GM06990 (cell line): ENCODE data around the gene ANO10.
"Not testable (repeated sequence)": the region's sequence is repeated elsewhere in the genome, so short reads cannot be mapped to it uniquely, and the experiment has no call there.

ENCODE experiments used
- DNase-seq: peaks from one replicate; pipeline ENCODE4 v3.0.0-alpha.2; 2011; ENCODE audit not compliant: insufficient read length; ENCODE audit errors: extremely low read depth
- H3K27me3 ChIP-seq: replicated peaks from 2 replicates; pipeline ENCODE4 v1.6.0; 2011; ENCODE audit warnings: low read length; ENCODE audit not compliant: control insufficient read depth, insufficient read depth
- H3K36me3 ChIP-seq: 2 replicates; pipeline ENCODE4 v1.5.1; 2011; ENCODE audit warnings: low read length; ENCODE audit not compliant: control insufficient read depth, insufficient read depth
- H3K4me3 ChIP-seq: replicated peaks from 2 replicates; pipeline ENCODE4 v1.5.1; 2011; ENCODE audit warnings: low read depth, mild to moderate bottlenecking, control low read depth, low read length
- CTCF ChIP-seq: IDR thresholded peaks from 2 replicates; pipeline ENCODE4 v1.5.1; 2011; ENCODE audit warnings: low read length, control low read depth, mild to moderate bottlenecking, inconsistent platforms; ENCODE audit not compliant: insufficient read depth, poor library complexity, severe bottlenecking

ANO10 gene

GRCh38 chr3:43364926-43365325 is 256.9 kb downstream of the ANO10 start:
- Histone ChIP-seq H3K27me3 (no peaks in the 10 kb centered on the region), H3K4me3 (no peak overlapping the region), H3K36me3 (no peaks in the 10 kb centered on the region)
- DNase-seq = no peak
- TF ChIP-seq CTCF = no peak

GRCh38 chr3:43364494-43364893 is 257.3 kb downstream of the ANO10 start:
- no peaks in the 10 kb centered on the region for H3K36me3 ChIP-seq
- H3K27me3 ChIP-seq = no peaks in the 10 kb centered on the region
- no peak for DNase-seq
- no peak overlapping the region for H3K4me3 ChIP-seq
- no peak for TF ChIP-seq CTCF

DNA sequence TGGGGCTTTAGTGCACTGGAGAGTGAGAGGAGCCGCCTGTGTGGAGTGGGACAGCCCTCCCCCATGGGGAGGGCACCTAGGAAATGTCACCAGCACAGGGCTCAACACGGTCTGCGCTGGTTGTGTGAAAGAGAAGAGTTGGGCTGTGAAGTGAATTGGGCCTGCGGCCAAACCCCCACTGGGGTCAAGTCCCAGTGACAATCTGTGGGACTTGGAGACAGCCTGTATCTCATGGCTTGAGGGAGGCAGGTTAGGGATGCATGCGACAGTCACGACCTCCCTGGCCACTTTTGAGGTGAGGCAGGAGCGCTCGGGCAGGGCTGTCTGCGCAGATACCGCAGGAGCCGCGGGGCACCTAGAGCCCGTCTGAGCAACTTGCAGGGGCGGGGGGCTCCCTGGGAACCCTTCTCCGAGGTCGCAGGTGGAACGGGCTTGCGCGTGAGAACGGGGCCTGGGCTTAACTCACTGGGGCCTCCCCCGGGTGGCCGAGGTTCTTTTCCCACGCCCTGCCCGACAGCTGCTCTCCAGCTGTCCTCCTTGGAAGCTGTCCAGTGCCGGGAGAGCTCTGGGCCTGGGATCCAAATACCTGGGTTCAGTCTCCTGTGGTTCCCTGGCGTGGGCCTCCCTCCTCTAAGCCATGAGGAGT is 258.1 kb downstream of the ANO10 start:
- DNase-seq = no peak
- Histone ChIP-seq H3K27me3 (no peaks in the 10 kb centered on the region), H3K4me3 (no peak overlapping the region), H3K36me3 (no peaks in the 10 kb centered on the region)
- TF ChIP-seq CTCF = no peak

DNA sequence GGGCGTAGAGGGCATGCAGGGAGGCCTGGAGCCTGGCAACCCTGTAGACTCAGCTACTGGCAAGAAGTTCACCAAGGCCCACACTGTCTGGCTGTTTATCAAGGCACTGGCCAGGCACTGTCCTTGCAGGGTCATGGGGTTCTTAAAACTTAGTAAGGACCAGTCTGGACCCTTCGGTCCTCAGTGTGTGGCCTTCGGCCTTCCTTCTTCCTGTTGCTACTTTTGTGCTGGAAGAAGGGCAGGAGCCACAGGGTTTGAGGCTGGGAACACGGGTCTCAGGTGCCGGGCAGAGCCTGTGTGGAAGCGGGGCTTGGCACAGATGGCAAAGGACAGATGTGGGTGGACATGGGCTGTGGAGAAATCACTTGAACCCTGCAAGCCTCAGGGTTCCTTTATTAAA is 258.9 kb downstream of the ANO10 start:
- DNase-seq = no peak
- no peaks in the 10 kb centered on the region for H3K36me3 ChIP-seq
- H3K27me3 ChIP-seq = no peaks in the 10 kb centered on the region
- H3K4me3 ChIP-seq = no peak overlapping the region
- TF ChIP-seq CTCF = no peak

GRCh38 chr3:43362183-43362582 is 259.6 kb downstream of the ANO10 start:
- DNase-seq = no peak
- no peaks in the 10 kb centered on the region for H3K27me3 ChIP-seq
- H3K36me3 ChIP-seq = no peaks in the 10 kb centered on the region
- TF ChIP-seq CTCF = no peak
- no peak overlapping the region for H3K4me3 ChIP-seq

DNA sequence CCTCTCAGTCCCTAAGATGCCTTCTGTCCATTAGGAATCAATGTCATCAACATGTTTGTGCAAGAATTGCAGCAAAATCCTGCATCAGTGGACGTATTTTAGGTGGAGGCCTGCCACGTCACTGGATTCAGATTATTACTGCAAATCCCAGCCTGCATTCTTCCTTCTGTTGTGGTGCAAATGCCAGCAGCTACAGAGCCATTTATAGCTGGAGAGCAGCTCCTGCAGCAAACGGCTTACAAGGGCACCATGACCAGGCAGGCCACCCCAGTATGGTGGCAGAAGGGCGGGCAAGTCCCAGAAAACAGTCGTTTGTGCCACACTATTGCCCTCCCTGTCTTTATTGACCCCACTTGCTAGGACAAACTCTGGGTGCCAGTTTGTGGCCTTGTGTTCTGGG is 260.7 kb downstream of the ANO10 start:
- Histone ChIP-seq H3K27me3 (no peaks in the 10 kb centered on the region), H3K4me3 (no peak overlapping the region), H3K36me3 (no peaks in the 10 kb centered on the region)
- TF ChIP-seq CTCF = no peak
- DNase-seq = no peak

DNA sequence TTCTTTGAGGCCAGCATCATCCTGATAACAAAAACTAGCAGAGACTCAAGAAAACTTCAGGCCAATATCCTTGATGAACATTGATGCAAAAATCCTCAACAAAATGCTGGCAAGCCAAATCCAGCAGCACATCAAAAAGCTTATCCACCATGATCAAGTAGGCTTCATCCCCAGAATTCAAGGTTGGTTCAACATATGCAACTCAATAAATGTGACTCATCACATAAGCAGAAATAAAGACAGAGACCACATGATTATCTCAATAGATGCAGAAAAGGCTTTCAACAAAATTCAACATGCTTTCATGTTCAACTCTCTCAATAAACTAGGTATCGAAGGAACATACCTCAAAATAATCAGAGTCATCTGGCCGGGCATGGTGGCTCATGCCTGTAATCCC is 265.8 kb downstream of the ANO10 start:
- not testable (repeated sequence) for H3K4me3 ChIP-seq, H3K27me3 ChIP-seq, H3K36me3 ChIP-seq, DNase-seq
